NCI-H2029 treated with DMSO at 0.1 percent for 48 hours (cell line): Measurements from ENCODE around the gene DSE.

Experiments used
- DNase-seq: peaks from one replicate; lab custom pipeline; 2025; lab: John Stamatoyannopoulos, UW

The DSE gene

GRCh38 chr6:116447496-116448011, 76.8 kb downstream of the DSE start:
- peak; percentile 95 for DNase-seq

- DNase-seq: no peak
These were observed 78.8 kb downstream of the DSE start for GRCh38 chr6:116449565-116449964.

DNA sequence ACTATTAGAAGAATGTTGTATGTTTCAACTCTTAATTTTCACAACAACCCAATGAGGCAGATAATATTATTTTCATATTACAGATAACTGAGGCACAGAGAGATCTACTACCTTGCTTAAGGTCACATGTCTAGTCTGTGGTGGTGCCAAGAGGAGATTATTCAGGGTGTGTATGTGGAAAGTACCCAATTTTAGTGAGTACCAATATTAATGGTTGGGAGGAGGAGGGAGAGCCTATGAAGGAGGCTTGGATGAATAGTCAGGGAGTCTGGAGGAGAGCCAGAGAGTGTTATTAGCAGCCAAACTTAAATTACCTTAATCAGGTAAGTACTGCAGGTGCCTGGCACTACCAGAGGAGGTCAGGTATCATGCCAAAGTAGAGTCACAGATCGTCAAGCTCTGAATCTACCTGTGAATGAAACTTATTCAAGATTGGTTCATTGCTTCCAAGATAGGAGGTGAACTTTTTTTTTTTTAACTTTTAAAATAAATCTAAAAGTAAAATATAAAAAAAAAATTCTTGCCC, 79.5 kb downstream of the DSE start:
- DNase-seq: peak; percentile 100

GRCh38 chr6:116450769-116451740, 80.3 kb downstream of the DSE start:
- DNase-seq: peak; percentile 100

GRCh38 chr6:116451916-116452315, 81.2 kb downstream of the DSE start:
- DNase-seq: peak; percentile 89

DNA sequence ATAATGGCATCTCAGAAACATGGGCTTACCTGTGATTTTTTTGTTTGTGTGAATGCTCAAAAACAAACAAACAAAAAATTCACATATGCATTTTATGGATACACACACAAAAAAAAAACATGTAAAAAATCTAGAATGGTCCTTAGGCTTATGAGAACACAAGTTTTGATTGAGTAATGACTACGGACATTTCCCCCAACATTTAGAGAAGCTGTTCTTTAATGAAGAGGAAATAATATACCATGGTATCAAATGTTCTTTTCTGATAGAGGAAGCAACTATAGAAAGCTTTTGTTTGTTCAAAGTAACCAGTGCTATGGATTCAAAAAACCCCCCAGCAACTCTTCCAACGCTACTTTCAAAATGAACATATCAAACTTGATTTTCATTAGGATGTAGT, 81.8 kb downstream of the DSE start:
- no peak for DNase-seq

DNA sequence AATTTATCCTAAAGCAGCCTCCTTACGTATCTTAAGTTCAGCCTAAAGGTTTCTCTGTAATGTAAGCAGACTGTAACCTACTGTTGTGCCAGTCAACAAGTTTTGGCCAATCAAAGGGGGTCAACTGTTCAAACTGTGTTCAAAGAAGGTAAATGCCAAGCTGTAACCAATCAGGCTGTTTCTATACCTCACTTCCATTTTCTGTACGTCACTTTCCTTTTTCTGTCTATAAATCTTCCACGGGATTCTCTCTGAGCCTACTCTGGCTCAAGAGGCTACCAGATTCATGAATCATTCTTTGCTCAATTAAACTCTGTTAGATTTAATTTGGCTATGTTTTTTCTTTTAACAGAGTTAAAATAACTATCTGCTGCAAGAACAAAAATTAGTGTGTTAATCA, 85.4 kb downstream of the DSE start:
- DNase-seq: no peak

DNA sequence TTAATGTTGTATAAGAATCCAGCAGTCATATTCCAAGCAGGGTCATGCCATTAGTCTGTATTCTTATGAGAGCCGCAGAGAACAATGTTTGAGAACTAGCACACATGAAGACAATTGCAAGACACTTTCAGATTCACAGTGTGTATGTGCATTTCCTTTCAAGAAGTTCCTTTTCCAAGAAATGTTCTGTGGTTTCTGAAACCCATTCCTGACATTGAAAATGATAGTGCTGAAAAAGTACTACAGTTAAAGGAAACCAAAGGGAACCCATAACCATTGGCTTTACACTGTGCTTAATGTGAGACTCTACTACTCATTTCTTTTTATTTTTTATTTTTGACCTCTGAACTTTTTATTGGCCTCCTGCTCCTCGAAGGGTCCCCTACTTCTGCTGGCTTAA, 86.2 kb downstream of the DSE start:
- no peak for DNase-seq

DNA sequence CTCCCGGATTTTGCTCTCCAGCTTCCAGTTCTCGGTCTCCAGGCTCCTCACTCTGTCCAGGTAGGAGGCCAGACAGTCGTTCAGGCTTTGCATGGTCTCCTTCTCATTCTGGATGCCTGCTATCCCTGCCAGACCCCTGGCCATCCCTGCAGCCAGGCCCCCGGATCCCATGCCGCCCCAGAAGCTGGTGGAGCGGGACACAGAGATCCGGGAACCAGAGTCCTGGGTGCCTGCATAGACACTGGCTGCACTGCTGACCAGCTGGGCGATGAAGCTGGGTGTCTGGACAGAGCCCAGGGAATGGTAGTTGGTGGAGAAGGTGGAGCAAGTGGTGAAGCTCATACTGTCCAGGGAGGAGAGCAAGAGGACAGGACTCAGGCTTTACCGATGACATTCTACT, 87.5 kb downstream of the DSE start:
- no peak for DNase-seq

GRCh38 chr6:116459927-116460326, 89.2 kb downstream of the DSE start:
- no peak for DNase-seq

DNA sequence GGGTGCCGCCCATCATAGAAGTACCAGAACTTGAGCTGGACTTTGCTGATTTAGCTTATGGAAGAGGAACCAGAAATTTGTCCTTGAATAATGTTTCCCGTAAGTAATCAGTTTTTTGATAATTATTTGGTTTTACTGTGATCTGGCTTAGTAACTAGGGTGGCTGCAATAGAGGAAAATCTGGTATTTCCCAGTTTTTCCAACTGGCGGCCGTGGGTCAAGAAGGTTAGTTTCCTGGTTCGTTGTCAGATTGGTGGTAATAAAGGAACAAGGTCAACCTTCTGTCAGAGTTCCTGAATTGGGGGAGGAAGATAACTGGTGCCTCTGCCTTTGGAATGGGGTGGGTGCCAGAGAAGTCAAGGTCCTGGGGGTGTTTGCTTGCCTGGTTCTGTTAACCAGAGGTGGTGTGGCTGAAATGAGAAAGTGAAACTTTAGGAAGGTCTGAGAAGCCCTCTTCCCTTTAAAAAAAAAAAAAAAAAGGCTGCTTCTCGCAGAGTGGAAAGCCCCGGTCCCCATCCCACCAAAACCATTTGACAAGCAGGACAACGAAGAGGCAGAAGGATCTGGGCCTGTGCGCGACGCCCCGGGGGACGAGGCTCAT, 90.7 kb downstream of the DSE start, which contains the start of gene CALHM6:
TSS of gene CALHM6 (plus strand) at position 45 of the 601 bp plus-strand sequence. CDS start at position 600, 555 bp downstream.
- DNase-seq: no peak

GRCh38 chr6:116461932-116462885, 91.5 kb downstream of the DSE start:
- DNase-seq: peak; percentile 98

GRCh38 chr6:116463301-116463700, 92.6 kb downstream of the DSE start:
- DNase-seq: peak; percentile 90

DNA sequence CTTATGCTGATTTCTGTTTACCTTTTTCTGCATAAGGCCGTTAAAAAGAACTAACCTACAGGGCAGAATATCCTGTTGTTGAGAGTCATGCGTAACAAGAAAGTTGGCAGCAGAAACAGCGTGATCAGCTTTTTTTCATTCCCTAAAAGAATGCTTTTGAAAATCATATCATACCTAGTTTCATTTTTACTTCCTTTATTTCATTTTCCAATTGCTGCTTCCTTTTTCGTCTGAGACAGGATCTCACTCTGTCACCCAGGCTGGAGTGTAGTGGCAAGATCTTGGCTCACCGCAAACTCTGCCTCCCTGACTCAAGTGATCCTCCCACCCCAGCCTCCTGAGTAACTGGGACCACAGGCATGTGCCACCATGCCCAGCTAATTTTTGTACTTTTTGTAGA, 94.5 kb downstream of the DSE start:
- peak; percentile 96 for DNase-seq

DNA sequence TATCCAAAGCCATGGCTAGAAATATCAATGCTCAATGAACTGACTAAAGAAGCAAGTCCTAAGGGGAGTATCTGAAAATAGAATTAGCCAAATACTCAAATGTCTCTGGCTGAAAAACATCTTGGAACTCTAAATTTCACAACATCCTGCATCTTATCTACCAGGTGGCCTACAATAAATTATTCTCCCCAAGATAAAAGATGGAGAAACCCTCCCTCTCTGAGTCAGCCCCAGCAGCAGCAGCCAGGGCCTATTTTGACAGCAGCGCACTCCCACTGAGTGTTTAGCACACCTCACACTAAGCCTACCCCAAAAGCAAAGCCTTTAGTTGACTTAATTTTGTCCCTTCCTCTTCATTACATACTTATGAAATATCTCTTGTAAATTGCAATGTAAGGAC, 96.3 kb downstream of the DSE start:
- no peak for DNase-seq

DNA sequence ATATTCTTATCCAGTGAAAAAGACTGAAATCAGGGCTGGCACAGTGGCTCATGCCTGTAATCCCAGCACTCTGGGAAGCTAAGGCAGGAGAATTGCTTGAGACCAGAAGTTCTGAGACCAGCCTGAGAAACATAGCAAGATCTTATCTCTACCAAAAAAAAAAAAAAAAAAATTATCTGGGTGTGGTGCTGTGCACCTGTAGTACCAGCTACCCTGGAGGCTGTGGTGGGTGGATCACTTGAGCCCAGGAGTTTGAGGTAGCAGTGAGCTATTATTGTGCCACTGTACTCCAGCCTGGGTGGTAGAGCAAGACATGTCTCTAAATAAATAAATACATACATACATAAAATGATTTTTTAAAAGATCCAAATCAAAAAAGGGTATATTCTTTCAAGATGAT, 96.8 kb downstream of the DSE start:
- DNase-seq: no peak

- DNase-seq: no peak
These were observed 97.5 kb downstream of the DSE start for GRCh38 chr6:116468293-116468692.

DNA sequence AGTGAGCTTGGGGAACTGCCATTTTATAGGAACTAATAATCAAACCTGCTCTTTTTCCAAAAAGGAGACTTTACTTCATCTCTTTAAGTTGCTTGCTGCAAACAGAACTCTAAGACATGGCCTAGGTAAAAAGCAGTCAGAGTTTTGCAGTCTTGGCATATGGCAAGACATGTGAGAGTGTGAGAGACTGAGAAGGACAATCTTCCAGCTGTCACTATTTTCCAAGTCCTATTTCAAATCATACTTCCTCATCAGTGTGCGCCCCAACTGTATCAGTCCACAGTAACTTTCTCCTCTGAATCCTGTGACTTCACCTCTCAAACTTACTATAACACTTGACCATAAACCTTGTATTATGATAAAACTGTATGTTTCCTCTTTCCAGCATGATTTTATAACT, 100.8 kb downstream of the DSE start:
- no peak for DNase-seq

DNA sequence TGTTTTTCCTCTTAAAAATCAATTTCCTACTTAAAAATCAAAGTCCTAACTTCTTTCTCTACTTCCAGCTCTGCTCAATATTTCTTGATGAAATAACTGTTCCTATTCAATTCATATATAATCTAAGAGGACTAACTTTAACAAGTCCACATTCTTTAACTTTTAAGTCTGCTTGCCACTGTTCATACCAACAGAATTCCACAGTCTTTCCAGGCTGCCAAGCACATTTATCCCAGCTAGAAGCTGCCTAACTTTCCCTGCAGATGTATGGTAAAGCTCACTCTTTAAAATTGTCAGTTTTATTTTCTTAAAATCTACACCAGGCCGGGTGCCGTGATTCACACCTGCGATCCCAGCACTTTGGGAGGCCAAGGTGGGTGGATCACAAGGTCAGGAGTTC, 102.0 kb downstream of the DSE start:
- no peak for DNase-seq

DNA sequence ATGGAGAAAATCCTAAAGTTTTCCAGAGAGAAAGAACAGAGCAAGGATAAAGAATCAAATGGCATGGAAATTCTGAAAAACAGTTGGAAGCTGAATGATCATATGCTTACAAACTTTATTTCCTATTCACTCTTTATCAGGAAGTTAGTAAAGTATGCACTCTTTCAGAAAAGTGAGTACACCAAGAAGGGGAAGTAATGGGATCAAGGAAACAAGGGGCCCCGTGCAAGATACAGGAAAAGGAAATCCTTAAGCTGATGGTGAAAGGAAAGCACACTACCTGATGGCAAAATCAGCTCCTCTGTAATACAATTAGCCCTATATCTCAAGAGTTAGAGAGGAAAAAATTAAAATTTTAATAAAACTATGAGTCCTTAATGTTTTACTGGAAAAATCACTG, 104.4 kb downstream of the DSE start:
- no peak for DNase-seq

DNA sequence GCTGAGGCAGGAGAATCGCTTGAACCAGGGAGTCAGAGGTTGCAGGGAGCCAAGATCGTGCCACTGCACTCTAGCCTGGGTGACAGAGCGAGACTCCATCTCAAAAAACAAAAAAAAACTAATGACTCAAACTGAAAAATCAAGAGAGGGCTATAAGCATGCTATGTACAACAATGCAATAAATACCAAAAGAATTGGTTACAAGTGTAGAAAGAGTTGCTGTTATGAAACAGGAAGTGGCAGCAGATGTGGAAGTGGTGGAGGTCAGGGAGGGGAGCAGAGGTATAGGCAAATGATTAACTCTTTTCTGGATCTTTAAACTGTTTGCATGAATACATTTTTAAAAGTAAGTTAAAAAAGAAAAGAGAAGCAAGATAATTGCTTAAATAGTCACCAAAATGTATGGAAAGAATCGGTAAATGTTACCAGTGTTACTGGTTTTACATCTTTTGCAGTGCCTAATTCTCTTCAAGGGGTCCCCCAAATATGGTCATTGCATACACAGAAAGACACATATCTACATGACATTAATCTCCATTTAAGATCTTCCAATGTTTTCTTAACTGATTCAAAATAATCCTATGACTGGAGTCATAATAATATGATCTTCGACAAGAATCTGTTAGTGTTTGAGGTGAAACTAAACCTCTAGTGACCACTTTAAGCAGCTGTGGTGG, 105.4 kb downstream of the DSE start:
- no peak for DNase-seq
